ENCODE data around the gene MLLT3. TPM values are rescaled to one million over a fixed set of nuclear protein-coding genes. Genes with fewer than 3 reads are reported as not detected.

MLLT3 gene
- total and polyA plus RNA-seq, 9 donors, result 8.7 to 15.4 (median 13.8) TPM

GRCh38 chr9:20512106-20512505 is 110.2 kb downstream of the MLLT3 start:
- Histone ChIP-seq H3K4me1 (ENCODE audit: insufficient read depth) (peaks cover 4% of the 10 kb centered on the region), H3K4me3 (no peak overlapping the region), H3K36me3 (no peaks in the 10 kb centered on the region), H3K27me3 (no peaks in the 10 kb centered on the region), H3K27ac (no peak overlapping the region), H3K9me3 (no peaks in the 10 kb centered on the region)
- no peak for DNase-seq
- 51 to 55% (median 52%) methylated on average over 2 of the region's 2 CpGs for WGBS, 3 donors
- intact Hi-C loops (cut with DNase I), result no loop called here
- TF ChIP-seq EP300 (IDR thresholded peaks at IDR 0.05) (no peak), POLR2A (IDR thresholded peaks at IDR 0.05) (no peak), CTCF (IDR thresholded peaks at IDR 0.05) (no peak)

GRCh38 chr9:20511686-20512085 is 110.6 kb downstream of the MLLT3 start:
- 91 to 100% (median 100%) methylated on average over 1 of the region's 1 CpG for WGBS, 3 donors

DNA sequence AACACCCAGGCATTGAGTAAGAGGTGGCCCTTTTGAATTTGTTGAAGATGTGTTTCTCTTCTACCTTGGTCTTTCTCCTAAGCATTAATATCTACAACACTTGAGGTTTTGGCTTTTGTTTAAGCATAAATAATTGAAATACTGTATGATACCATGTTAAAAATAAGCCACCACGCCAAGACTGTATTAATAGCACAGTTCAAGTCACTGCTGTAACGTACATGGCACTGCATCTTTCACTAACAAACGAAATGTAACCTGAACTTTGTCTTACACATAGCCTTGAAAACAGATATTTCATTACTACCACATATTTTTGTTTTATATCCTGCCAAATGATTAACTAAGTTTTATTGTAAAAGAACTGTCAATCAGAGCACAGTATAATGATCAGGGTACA is 112.8 kb downstream of the MLLT3 start:
- intact Hi-C loops (cut with DNase I), result no loop called here
- H3K9me3 ChIP-seq, result no peaks in the 10 kb centered on the region
- H3K4me3 ChIP-seq, result no peak overlapping the region
- WGBS, 3 donors, result 85 to 89% (median 89%) methylated on average over 3 of the region's 3 CpGs
- H3K27me3 ChIP-seq, result no peaks in the 10 kb centered on the region
- H3K36me3 ChIP-seq, result no peaks in the 10 kb centered on the region
- no peak overlapping the region for H3K27ac ChIP-seq
- no peak for TF ChIP-seq EP300 (IDR thresholded peaks at IDR 0.05)
- no peak for TF ChIP-seq CTCF (IDR thresholded peaks at IDR 0.05)
- TF ChIP-seq POLR2A (IDR thresholded peaks at IDR 0.05), result no peak
- DNase-seq, result no peak
- H3K4me1 ChIP-seq (ENCODE audit: insufficient read depth), result peaks cover 4% of the 10 kb centered on the region

More at GRCh38 chr9:20511686-20512085, 110.6 kb downstream of the MLLT3 start:
- Histone ChIP-seq H3K36me3 (no peaks in the 10 kb centered on the region), H3K27me3 (no peaks in the 10 kb centered on the region), H3K9me3 (no peaks in the 10 kb centered on the region), H3K27ac (no peak overlapping the region), H3K4me1 (ENCODE audit: insufficient read depth) (peaks cover 4% of the 10 kb centered on the region), H3K4me3 (no peak overlapping the region)
- DNase-seq, result no peak
- intact Hi-C loops (cut with DNase I), result no loop called here
- TF ChIP-seq CTCF (IDR thresholded peaks at IDR 0.05) (no peak), POLR2A (IDR thresholded peaks at IDR 0.05) (no peak), EP300 (IDR thresholded peaks at IDR 0.05) (no peak)

DNA sequence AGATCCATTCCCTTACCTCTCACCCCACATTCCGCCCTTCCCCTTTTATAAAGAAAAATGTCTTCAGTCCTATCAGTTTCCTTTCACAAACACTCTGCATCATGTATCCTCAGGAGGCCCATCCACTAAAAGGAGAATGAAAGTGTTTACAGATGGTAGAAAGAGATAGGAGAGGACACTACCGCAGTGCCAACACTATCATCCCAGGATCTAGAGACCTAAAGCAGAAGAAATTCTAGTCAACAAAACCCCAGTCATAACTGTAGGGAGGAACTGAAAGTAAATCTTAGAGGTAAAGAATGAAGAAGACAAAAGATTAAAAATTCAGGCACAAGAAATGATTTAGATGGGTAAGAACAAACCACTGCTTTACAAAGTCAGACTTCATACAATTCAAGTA is 114.1 kb downstream of the MLLT3 start:
- Histone ChIP-seq H3K27me3 (no peaks in the 10 kb centered on the region), H3K4me1 (ENCODE audit: insufficient read depth) (peaks cover 4% of the 10 kb centered on the region), H3K4me3 (no peak overlapping the region), H3K36me3 (no peaks in the 10 kb centered on the region), H3K27ac (no peak overlapping the region), H3K9me3 (no peaks in the 10 kb centered on the region)
- TF ChIP-seq POLR2A (IDR thresholded peaks at IDR 0.05) (no peak), EP300 (IDR thresholded peaks at IDR 0.05) (no peak), CTCF (IDR thresholded peaks at IDR 0.05) (no peak)
- no peak for DNase-seq
- WGBS, 3 donors, result 85 to 93% (median 89%) methylated on average over 2 of the region's 2 CpGs
- intact Hi-C loops (cut with DNase I), result no loop called here
